HG03196 (cell line): ENCODE measurements around the gene FRA10AC1.

ENCODE experiments used
- ATAC-seq: cut with Tn5 transposase; IDR thresholded peaks from one replicate; pipeline ENCODE4 v1.9.1; 2021; ENCODE audit not compliant: unreplicated experiment

The FRA10AC1 gene

DNA sequence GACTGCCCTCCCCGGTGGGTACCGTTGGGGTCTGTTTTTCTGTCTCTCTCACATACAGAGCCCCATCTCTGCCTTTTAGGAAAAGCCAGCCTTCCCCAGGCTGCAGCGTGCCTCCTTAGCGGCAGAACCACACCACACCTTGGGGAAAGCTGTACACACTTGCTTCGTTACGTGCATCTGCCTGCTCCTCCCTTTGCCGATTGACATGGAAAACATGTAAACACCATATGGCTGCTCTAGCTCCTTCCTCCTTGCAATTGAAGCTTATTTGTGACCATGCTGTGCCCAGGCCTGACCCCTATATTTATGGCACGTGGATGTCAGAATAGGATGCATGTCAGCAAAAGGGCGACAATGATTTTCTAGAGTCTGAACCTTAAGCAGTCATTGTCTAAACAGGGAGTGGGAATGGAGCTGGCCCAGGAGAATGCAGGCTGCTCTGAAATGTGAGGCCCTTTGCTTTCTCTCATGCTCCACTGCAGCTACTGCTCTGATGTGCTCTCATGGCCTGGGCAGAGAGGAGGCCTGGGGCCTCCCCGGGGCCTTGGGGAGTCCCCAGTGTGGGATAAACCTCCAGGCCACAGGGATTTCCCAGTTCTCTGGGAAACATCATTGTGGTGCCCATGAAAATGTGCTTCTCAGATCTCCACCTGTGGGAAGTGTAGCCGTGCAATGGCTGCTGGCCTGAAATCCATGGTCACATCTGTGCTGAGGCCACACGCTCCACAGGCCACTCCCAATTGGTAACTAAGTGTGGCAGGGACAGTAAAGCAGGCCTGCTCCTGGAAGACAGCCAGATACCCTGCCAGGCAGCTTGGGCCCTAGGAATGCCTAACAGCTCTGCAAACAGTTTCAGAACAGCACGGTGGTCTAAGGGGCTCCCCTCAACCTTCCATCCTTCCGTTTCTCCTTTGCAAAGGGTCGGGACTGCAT, 71.5 kb downstream of the FRA10AC1 start:
- no peak for ATAC-seq

DNA sequence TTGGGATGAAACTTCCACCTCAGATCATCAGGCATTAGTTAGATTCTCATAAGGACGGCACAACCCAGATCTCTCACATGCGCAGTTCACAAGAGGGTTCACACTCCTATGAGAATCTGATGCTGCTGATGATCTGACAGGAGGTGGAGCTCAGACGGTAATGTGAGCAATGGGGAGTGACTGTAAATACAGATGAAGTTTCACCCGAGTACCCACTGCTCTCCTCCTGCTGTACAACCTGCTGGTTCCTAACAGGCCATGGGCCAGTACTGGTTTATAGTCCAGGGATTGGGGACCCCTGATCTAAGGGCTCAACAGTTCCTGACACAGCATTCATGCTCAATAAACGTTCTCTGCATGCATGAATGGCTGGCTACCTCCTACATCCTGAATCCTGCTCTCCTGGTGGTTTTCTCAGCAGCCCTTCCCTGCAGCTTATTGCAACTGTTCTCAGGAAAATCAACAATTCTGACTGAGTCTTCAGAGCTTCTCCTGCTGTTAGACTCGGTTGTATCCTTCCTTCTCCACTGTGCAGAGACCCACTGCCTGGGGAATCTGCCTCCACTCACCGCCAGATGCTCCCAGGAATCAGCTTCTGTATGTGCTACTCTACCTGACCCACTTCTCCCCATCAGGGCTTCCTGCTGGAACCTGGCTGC, 72.6 kb downstream of the FRA10AC1 start:
- ATAC-seq: no peak

DNA sequence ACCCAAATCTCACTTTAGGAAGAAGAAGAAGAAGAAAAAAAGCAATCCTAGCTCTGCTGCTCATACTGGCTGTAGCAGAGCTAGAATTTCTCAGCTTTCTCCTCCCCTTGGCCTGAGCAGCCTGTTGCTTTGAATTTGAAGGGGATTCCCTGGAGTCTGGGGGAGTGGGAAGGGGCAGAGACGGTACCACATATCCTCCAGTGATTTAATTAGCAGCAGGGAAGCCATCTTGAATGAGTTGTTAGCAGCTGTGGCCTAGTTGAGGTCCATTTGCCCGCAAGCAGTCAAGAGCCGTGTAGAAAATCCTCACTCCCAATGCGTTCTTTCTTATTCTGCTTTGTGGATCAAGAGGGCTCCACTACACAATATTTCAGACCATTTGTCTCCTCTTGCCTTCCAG, 73.5 kb downstream of the FRA10AC1 start:
- ATAC-seq: no peak

DNA sequence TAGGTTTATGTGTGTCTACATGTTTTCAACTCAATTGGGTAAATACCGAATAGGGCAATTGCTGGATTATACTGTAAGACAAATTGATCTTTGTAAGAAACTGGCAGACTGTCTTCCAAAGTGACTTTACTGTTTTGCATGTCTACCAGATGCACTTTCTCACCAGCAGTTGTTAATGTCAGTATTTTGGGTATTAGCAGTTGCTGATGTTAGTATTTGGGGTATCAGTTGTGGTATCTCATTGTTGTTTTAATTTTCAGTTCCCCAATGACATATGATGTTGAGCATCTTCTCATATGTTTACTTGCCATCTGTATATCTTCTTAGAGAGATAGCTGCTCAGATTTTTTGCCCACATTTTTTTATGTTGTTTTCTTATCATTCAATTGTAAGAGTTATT, 79.5 kb downstream of the FRA10AC1 start:
- ATAC-seq: no peak

DNA sequence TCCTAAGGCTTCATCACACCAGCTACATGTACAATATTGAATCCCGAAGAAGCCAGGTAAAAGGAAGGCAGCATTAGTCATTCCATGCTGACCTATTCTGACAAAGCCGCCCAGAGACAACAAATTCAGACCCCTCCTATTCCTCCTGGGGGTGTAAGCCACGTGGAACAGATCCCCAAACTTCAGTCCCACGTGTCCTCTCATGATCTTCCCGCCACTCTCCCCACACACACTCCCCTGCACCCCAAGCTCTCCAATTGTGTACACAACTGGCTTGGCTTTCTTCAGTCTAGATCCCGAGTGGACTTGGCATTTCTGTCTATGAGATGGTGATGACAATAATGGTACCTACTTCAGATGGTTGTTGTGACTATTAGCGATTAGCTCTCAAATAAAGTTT, 81.5 kb downstream of the FRA10AC1 start:
- no peak for ATAC-seq
